ENCODE measurements around the gene CDH13. TPM values are rescaled to one million over a fixed set of nuclear protein-coding genes. Genes with fewer than 3 reads are reported as not detected.

Gene CDH13
- total and polyA plus RNA-seq, 10 of the 15 experiments (the other 5 are each of a cell fraction or from before 2014, with no cell fraction given) = under 0.01 to 0.05 TPM; not detected in 8

DNA sequence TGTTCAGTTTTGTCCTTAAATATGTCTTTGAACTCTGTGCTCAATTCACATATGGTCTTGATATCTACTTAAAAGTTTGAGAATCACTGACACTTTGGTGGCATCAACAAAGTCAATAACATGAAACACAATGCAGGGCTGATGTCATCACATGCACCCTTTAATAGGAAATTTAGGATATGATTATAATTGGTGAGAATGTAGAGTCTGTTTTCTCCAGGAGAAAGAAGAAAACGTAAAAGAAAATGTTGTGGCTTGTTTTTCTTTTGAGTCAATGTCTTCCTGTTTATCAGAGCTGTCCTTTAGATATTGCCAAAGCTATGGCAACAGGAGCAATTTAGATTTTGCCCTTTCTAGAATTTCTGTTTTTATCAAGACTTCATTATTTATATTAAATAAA is 396.9 kb downstream of the CDH13 start (continued):
- TF ChIP-seq, protein P1, sequence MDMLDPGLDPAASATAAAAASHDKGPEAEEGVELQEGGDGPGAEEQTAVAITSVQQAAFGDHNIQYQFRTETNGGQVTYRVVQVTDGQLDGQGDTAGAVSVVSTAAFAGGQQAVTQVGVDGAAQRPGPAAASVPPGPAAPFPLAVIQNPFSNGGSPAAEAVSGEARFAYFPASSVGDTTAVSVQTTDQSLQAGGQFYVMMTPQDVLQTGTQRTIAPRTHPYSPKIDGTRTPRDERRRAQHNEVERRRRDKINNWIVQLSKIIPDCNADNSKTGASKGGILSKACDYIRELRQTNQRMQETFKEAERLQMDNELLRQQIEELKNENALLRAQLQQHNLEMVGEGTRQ (IDR thresholded peaks at IDR 0.05; ENCODE audit: borderline replicate concordance, low read depth, low read length) = no peak
- TF ChIP-seq MTA2 (IDR thresholded peaks at IDR 0.05; ENCODE audit: low read depth) = no peak
- no peak for TF ChIP-seq MLLT1 (IDR thresholded peaks at IDR 0.05)
- no peak for TF ChIP-seq MEF2A (IDR thresholded peaks at IDR 0.05; ENCODE audit: insufficient read depth, low read depth, low read length)
- TF ChIP-seq HDAC6 (IDR thresholded peaks at IDR 0.05; ENCODE audit: unreplicated experiment) = no peak
- TF ChIP-seq RAD21 (IDR thresholded peaks at IDR 0.05; ENCODE audit: insufficient read depth, low read depth, low read length) = no peak
- no peak for TF ChIP-seq HSF1 (IDR thresholded peaks at IDR 0.05; ENCODE audit: low read depth, low read length)
- TF ChIP-seq ZNF274 (IDR thresholded peaks at IDR 0.05; ENCODE audit: insufficient read depth, insufficient read length) = no peak
- TF ChIP-seq DPF2 (IDR thresholded peaks at IDR 0.05) = no peak
- TF ChIP-seq NRF1 (conservative IDR thresholded peaks at IDR 0.05; ENCODE audit: low read depth, low read length) = no peak
- no peak for TF ChIP-seq CEBPZ (IDR thresholded peaks at IDR 0.05; ENCODE audit: low read depth, low read length)
